Vagina (tissue), 2 donors: ENCODE measurements around the gene SLF2.

Experiments used
- CTCF ChIP-seq, 3 experiments: fragments of 450-650 bp in 2 of 3; fragments of 200-600 bp in 1 of 3; sonication (generic) in 1 of 3; IDR thresholded peaks; one replicate each; pipeline ENCODE4 v1.5.1; 2017 to 2019; ENCODE audit warnings: antibody characterized with exemption in 3 of 3, mild to moderate bottlenecking in 2 of 3, moderate library complexity in 2 of 3
- POLR2A ChIP-seq, 2 donors: fragments of 450-650 bp; IDR thresholded peaks; one replicate each; pipeline ENCODE4 v1.6.1; 2017; ENCODE audit warnings: antibody characterized with exemption in 2 of 2, mild to moderate bottlenecking in 2 of 2, moderate library complexity in 2 of 2

- TF ChIP-seq CTCF (IDR thresholded peaks at IDR 0.05) (no peak), POLR2A (IDR thresholded peaks at IDR 0.05) (no peak)
These were observed 51.1 kb downstream of the SLF2 start for GRCh38 chr10:100963826-100964225.
